Hepatocyte (in vitro differentiated cells): ENCODE measurements around the gene FASTK. TPM values are rescaled to one million over a fixed set of nuclear protein-coding genes. Genes with fewer than 3 reads are reported as not detected.

Source experiments
- DNase-seq: peaks from one replicate; pipeline ENCODE4 v3.0.0-alpha.2; 2016; ENCODE audit warnings: low spot score
- H2AFZ ChIP-seq: fragments of 200-600 bp; sonication (generic); 2 replicates; pipeline ENCODE4 v1.6.0; 2016; ENCODE audit warnings: antibody characterized with exemption, mild to moderate bottlenecking
- H3K27ac ChIP-seq: fragments of 200-600 bp; sonication (generic); 2 replicates; pipeline ENCODE4 v1.5.1; 2016; ENCODE audit warnings: mild to moderate bottlenecking
- H3K27me3 ChIP-seq: fragments of 200-600 bp; sonication (generic); 2 replicates; pipeline ENCODE4 v1.6.1; 2016
- H3K36me3 ChIP-seq: fragments of 200-600 bp; sonication (generic); replicated peaks from 2 replicates; pipeline ENCODE4 v1.5.1; 2016; ENCODE audit warnings: low read depth; ENCODE audit not compliant: insufficient read depth
- H3K4me1 ChIP-seq: fragments of 200-600 bp; sonication (generic); 2 replicates; pipeline ENCODE4 v1.5.1; 2016; ENCODE audit warnings: mild to moderate bottlenecking, moderate library complexity; ENCODE audit not compliant: insufficient read depth
- H3K4me2 ChIP-seq: fragments of 200-600 bp; sonication (generic); 2 replicates; pipeline ENCODE4 v1.6.0; 2016
- H3K4me3 ChIP-seq: fragments of 200-600 bp; sonication (generic); 2 replicates; pipeline ENCODE4 v1.5.1; 2016; ENCODE audit warnings: mild to moderate bottlenecking
- H3K79me2 ChIP-seq: fragments of 200-600 bp; sonication (generic); 2 replicates; pipeline ENCODE4 v1.6.0; 2017; ENCODE audit warnings: mild to moderate bottlenecking
- H3K9me2 ChIP-seq: fragments of 200-600 bp; sonication (generic); replicated peaks from 2 replicates; pipeline ENCODE4 v1.6.0; 2017; ENCODE audit warnings: mild to moderate bottlenecking; ENCODE audit not compliant: insufficient read depth
- H3K9me3 ChIP-seq: fragments of 200-600 bp; sonication (generic); 2 replicates; pipeline ENCODE4 v1.5.1; 2016; ENCODE audit warnings: low read depth, mild to moderate bottlenecking
- H4K20me1 ChIP-seq: fragments of 200-600 bp; sonication (generic); 2 replicates; pipeline ENCODE4 v1.6.0; 2016; ENCODE audit warnings: mild to moderate bottlenecking; ENCODE audit not compliant: insufficient read depth, poor library complexity, severe bottlenecking
- EZH2 ChIP-seq: fragments of 200-600 bp; sonication (generic); IDR thresholded peaks from 2 replicates; pipeline ENCODE4 v1.6.1; 2016; ENCODE audit warnings: antibody characterized with exemption, mild to moderate bottlenecking, borderline replicate concordance
- EZH2phosphoT487 ChIP-seq: fragments of 200-600 bp; sonication (generic); IDR thresholded peaks from one replicate; pipeline ENCODE4 v1.6.1; 2018; ENCODE audit warnings: antibody characterized with exemption, mild to moderate bottlenecking, low read depth, moderate library complexity; ENCODE audit not compliant: unreplicated experiment, severe bottlenecking
- WGBS: methylation state at CpG from one replicate; pipeline ENCODE4 v1.1.6; 2016; ENCODE audit warnings: low lambda C conversion rate; ENCODE audit errors: missing lambda C conversion rate; 5-methylcytosine and 5-hydroxymethylcytosine counted together
- polyA plus RNA-seq: library from polyadenylated mRNA; unstranded; fragments of >200 nt; fragmentation: Nextera tagmentation; extraction: Ambion mirVana; gene quantifications from 2 replicates; pipeline ENCODE4 v1.2.1, GENCODE V29; 2016
- total RNA-seq: library from RNA; depleted of rRNA; stranded (reverse); fragments of >200 nt; gene quantifications from 2 replicates; pipeline ENCODE4 v1.2.3, GENCODE V29; 2014
- TF ChIP-seq, protein P1 (sequence below): fragments of 200-600 bp; sonication (generic); IDR thresholded peaks from 2 replicates; pipeline ENCODE4 v1.5.1; 2016; ENCODE audit warnings: antibody characterized with exemption, mild to moderate bottlenecking; ENCODE audit not compliant: poor library complexity

The FASTK gene
- total and polyA plus RNA-seq, 2 experiments from 2014 or later: 105 to 193 TPM

DNA sequence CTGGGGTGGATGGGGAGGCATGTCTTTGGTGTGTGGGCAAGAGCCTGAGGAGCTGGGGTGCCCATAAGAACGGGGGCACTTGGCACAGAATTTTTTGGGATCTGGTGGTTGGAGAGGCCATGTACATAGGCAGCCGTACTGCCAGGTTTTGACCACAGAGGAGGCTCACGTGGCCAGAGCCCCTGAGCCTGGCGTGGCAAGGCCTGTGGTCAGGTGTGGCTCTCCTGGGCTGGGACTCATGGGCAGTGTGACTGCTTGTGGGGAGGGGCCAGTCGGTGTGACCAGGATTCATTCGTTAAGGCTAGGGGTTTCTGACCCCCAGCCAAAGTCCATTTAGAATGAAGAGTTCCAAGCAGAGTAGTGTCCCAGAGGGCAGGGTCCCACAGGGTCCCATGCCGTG is 43.9 kb upstream of the FASTK start:
- H3K27me3 ChIP-seq: no peaks in the 10 kb centered on the region
- H3K4me2 ChIP-seq: no peak overlapping the region
- peaks cover 33% of the 10 kb centered on the region for H4K20me1 ChIP-seq
- no peaks in the 10 kb centered on the region for H3K79me2 ChIP-seq
- 96% methylated on average over 7 of the region's 7 CpGs for WGBS
- no peaks in the 10 kb centered on the region for H3K36me3 ChIP-seq
- H3K9me3 ChIP-seq: no peaks in the 10 kb centered on the region
- no peak overlapping the region for H3K27ac ChIP-seq
- H2AFZ ChIP-seq: no peak overlapping the region
- no peak overlapping the region for H3K4me3 ChIP-seq
- TF ChIP-seq, protein P1, sequence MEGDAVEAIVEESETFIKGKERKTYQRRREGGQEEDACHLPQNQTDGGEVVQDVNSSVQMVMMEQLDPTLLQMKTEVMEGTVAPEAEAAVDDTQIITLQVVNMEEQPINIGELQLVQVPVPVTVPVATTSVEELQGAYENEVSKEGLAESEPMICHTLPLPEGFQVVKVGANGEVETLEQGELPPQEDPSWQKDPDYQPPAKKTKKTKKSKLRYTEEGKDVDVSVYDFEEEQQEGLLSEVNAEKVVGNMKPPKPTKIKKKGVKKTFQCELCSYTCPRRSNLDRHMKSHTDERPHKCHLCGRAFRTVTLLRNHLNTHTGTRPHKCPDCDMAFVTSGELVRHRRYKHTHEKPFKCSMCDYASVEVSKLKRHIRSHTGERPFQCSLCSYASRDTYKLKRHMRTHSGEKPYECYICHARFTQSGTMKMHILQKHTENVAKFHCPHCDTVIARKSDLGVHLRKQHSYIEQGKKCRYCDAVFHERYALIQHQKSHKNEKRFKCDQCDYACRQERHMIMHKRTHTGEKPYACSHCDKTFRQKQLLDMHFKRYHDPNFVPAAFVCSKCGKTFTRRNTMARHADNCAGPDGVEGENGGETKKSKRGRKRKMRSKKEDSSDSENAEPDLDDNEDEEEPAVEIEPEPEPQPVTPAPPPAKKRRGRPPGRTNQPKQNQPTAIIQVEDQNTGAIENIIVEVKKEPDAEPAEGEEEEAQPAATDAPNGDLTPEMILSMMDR: no peak
- TF ChIP-seq EZH2 (no peak), EZH2phosphoT487 (no peak)
- no peak for DNase-seq
- H3K9me2 ChIP-seq: no peaks in the 10 kb centered on the region
- peaks cover 6% of the 10 kb centered on the region for H3K4me1 ChIP-seq

DNA sequence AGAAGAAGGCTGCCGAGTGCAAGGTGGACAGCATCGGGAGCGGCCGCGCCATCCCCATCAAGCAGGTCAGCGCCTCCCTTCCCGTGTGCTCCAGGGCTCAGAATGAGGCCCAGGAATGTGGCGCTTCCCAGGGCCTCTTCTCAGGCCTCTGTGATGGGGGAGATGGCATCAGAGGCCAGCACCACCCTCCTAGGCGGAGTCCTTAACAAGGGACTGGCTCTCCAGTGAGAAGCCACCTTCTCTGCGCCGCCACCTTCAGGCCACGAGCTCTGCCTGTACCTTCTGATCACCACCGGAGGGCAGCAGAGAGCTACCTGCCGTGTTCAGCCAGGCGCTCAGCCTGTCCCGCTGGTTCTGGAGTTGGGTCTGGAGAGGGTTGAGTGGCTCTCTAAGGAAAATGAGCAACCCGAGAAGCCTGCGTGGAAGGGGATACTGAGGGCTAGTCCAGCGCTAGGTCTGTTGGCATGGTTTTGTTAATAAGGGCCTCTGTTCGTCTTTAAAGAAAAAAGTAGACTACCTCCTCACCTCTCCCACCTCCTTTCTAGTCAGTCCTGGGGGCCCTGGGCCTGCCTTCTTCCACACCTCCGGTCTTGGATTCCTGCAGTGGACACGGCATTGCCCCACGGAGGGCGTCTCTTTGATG is 43.3 kb upstream of the FASTK start:
- TF ChIP-seq, protein P1: peak; percentile 96
- TF ChIP-seq EZH2 (no peak), EZH2phosphoT487 (no peak)
- no peak overlapping the region for H3K4me3 ChIP-seq
- no peaks in the 10 kb centered on the region for H3K27me3 ChIP-seq
- H3K36me3 ChIP-seq: no peaks in the 10 kb centered on the region
- H3K9me3 ChIP-seq: no peaks in the 10 kb centered on the region
- H2AFZ ChIP-seq: no peak overlapping the region
- peaks cover 35% of the 10 kb centered on the region for H4K20me1 ChIP-seq
- H3K4me2 ChIP-seq: no peak overlapping the region
- H3K4me1 ChIP-seq: peaks cover 6% of the 10 kb centered on the region
- no peaks in the 10 kb centered on the region for H3K9me2 ChIP-seq
- H3K27ac ChIP-seq: no peak overlapping the region
- peak; percentile 92 for DNase-seq
- no peaks in the 10 kb centered on the region for H3K79me2 ChIP-seq
- WGBS: 47% methylated on average over 24 of the region's 24 CpGs

DNA sequence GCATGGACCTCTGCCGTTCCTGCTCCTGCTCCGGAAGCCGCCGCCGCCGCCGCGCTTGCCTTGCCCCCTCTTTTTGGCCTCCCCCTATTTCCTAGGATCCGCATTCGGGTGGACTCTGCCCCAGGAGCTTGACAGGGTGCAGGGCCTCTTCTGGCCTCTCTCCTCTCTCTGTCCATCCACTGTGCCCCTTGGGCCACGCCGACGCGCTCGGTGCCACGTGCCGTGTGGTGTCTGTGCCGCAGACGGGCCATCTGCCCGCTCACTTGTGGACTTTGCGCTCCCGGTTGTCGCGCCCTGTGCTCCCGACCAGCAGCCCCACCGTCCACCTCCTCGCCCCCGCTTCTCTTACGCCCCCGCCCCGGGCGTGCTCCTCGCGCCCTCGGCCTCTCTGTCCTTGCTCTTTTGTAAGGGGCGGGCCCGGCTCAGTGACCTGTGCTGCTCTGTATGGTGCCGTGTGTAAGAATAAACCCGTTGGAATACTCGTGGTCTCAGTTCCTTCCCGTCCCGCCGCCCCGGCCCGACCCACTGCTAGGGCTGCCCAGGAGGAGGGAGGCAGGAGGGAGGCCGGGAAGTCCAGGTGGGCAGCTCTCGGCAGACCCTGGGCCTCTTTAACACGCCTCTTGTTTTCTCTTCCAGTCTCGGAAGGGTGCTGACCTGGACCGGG is 42.7 kb upstream of the FASTK start:
- Histone ChIP-seq H3K27me3 (no peaks in the 10 kb centered on the region), H2AFZ (no peak overlapping the region), H4K20me1 (peaks cover 36% of the 10 kb centered on the region), H3K9me3 (no peaks in the 10 kb centered on the region), H3K4me2 (no peak overlapping the region), H3K4me1 (peaks cover 6% of the 10 kb centered on the region), H3K4me3 (no peak overlapping the region), H3K9me2 (no peaks in the 10 kb centered on the region), H3K27ac (no peak overlapping the region), H3K36me3 (no peaks in the 10 kb centered on the region), H3K79me2 (no peaks in the 10 kb centered on the region)
- no peak for DNase-seq
- 92% methylated on average over 47 of the region's 50 CpGs for WGBS
- TF ChIP-seq, protein P1: no peak
- TF ChIP-seq EZH2: no peak
- TF ChIP-seq EZH2phosphoT487: no peak
